Loucy (cell line): ENCODE results near the gene TRPV2.
"Not testable (repeated sequence)": the region's sequence is repeated elsewhere in the genome, so short reads cannot be mapped to it uniquely, and the experiment has no call there.

ENCODE experiments used
- CTCF ChIP-seq: fragments of 200-600 bp; sonication (generic); conservative IDR thresholded peaks from 2 replicates; pipeline ENCODE4 v1.5.1; 2014; ENCODE audit warnings: mild to moderate bottlenecking, antibody characterized with exemption, low read length
- EZH2phosphoT487 ChIP-seq: fragments of 200-600 bp; IDR thresholded peaks from 2 replicates; pipeline ENCODE4 v1.6.1; 2018; ENCODE audit warnings: antibody characterized with exemption, mild to moderate bottlenecking, moderate library complexity, borderline replicate concordance

GRCh38 chr17:16392491-16392890 is 22.9 kb upstream of the TRPV2 start:
- not testable (repeated sequence) for TF ChIP-seq CTCF, EZH2phosphoT487
